Prostate gland (tissue), 2 donors: ENCODE data around the gene CTNNA3. TPM values are rescaled to one million over a fixed set of nuclear protein-coding genes. Genes with fewer than 3 reads are reported as not detected.

Experiments
- DNase-seq: peaks from one replicate; pipeline ENCODE4 v3.0.0-alpha.2; 2019; ENCODE audit warnings: low spot score
- H3K27ac ChIP-seq, 2 donors: fragments of 200-600 bp; sonication (generic); 2 replicates each; pipeline ENCODE4 v1.5.1; 2017 to 2019
- H3K27me3 ChIP-seq: fragments of 200-600 bp; sonication (generic); replicated peaks from 2 replicates; pipeline ENCODE4 v1.5.1; 2019; ENCODE audit not compliant: insufficient read depth
- H3K36me3 ChIP-seq, 2 donors: fragments of 200-600 bp; sonication (generic); 1 replicate in 1 of 2; 2 replicates in 1 of 2; pipeline versions ENCODE4 v1.5.1 to v1.8.1; 2017 to 2019
- H3K4me1 ChIP-seq: fragments of 200-600 bp; sonication (generic); replicated peaks from 2 replicates; pipeline ENCODE4 v1.5.1; 2019
- H3K4me3 ChIP-seq, 2 donors: fragments of 200-600 bp; sonication (generic); 2 replicates each; pipeline ENCODE4 v1.5.1; 2017 to 2019
- H3K9me3 ChIP-seq: fragments of 200-600 bp; sonication (generic); 2 replicates; pipeline ENCODE4 v1.5.1; 2017
- CTCF ChIP-seq, 4 experiments: fragments of 200-600 bp in 2 of 4; fragments of 450-650 bp in 2 of 4; sonication (generic) in 2 of 4; IDR thresholded peaks; 1 replicate in 3 of 4; 2 replicates in 1 of 4; pipeline ENCODE4 v1.5.1; 2016 to 2019; ENCODE audit warnings: antibody characterized with exemption in 4 of 4, mild to moderate bottlenecking in 2 of 4, moderate library complexity in 2 of 4
- POLR2A ChIP-seq: fragments of 450-650 bp; IDR thresholded peaks from one replicate; pipeline ENCODE4 v1.6.1; 2016; ENCODE audit warnings: antibody characterized with exemption, mild to moderate bottlenecking
- POLR2AphosphoS5 ChIP-seq: sonication (generic); formaldehyde crosslinking; IDR thresholded peaks from one replicate; pipeline ENCODE4 v1.6.1; 2017; ENCODE audit warnings: antibody characterized with exemption
- WGBS: methylation state at CpG from one replicate; pipeline ENCODE4 v1.1.5; 2018; 5-methylcytosine and 5-hydroxymethylcytosine counted together
- intact Hi-C: fragments of 100-400 bp; cut with DNase I; formaldehyde crosslinking; loops from one replicate; pipeline ENCODE4 v1.14.2; 2022
- total RNA-seq, 2 donors: library from RNA; depleted of rRNA; stranded (reverse); fragments of >200 nt; gene quantifications; one replicate each; pipeline ENCODE4 v1.1.0, GENCODE V29; 2016

The CTNNA3 gene
- total RNA-seq, 2 donors from 2014 or later, result 0.27 to 7.2 TPM

GRCh38 chr10:66943590-66943989, 752.4 kb downstream of the CTNNA3 start:
- H3K4me3 ChIP-seq, result no peak overlapping the region
- intact Hi-C loops, result no loop called here
- WGBS, result 64% methylated on average over 2 of the region's 2 CpGs
- H3K36me3 ChIP-seq, result no peaks in the 10 kb centered on the region
- no peaks in the 10 kb centered on the region for H3K27me3 ChIP-seq
- H3K9me3 ChIP-seq, result no peaks in the 10 kb centered on the region
- no peak for DNase-seq
- TF ChIP-seq POLR2A, result no peak
- no peak for TF ChIP-seq CTCF (IDR thresholded peaks at IDR 0.05)
- no peak for TF ChIP-seq POLR2AphosphoS5
- no peaks in the 10 kb centered on the region for H3K4me1 ChIP-seq
- no peak overlapping the region for H3K27ac ChIP-seq

- no peak for TF ChIP-seq POLR2AphosphoS5
- TF ChIP-seq POLR2A, result no peak
- TF ChIP-seq CTCF (IDR thresholded peaks at IDR 0.05), result no peak
- H3K4me1 ChIP-seq, result no peaks in the 10 kb centered on the region
- H3K9me3 ChIP-seq, result no peaks in the 10 kb centered on the region
- DNase-seq, result no peak
- intact Hi-C loops, result no loop called here
- no peak overlapping the region for H3K4me3 ChIP-seq
- H3K36me3 ChIP-seq, result no peaks in the 10 kb centered on the region
- no peaks in the 10 kb centered on the region for H3K27me3 ChIP-seq
- no peak overlapping the region for H3K27ac ChIP-seq
- WGBS, result 79% methylated on average over 1 of the region's 1 CpG
Measured at GRCh38 chr10:66942407-66942806, 753.6 kb downstream of the CTNNA3 start.

GRCh38 chr10:66941491-66941890, 754.5 kb downstream of the CTNNA3 start:
- 16% methylated on average over 5 of the region's 5 CpGs for WGBS
- H3K9me3 ChIP-seq, result no peaks in the 10 kb centered on the region
- H3K27me3 ChIP-seq, result no peaks in the 10 kb centered on the region
- no peak for DNase-seq
- H3K36me3 ChIP-seq, result no peaks in the 10 kb centered on the region
- H3K4me1 ChIP-seq, result no peaks in the 10 kb centered on the region
- intact Hi-C loops, result no loop called here
- TF ChIP-seq CTCF (IDR thresholded peaks at IDR 0.05), result no peak
- no peak for TF ChIP-seq POLR2AphosphoS5
- TF ChIP-seq POLR2A, result no peak
- H3K27ac ChIP-seq, result no peak overlapping the region
- H3K4me3 ChIP-seq, result no peak overlapping the region

- Histone ChIP-seq H3K4me1 (no peaks in the 10 kb centered on the region), H3K4me3 (no peak overlapping the region), H3K27ac (no peak overlapping the region), H3K36me3 (no peaks in the 10 kb centered on the region), H3K27me3 (no peaks in the 10 kb centered on the region), H3K9me3 (no peaks in the 10 kb centered on the region)
- 15% methylated on average over 3 of the region's 3 CpGs for WGBS
- DNase-seq, result no peak
- TF ChIP-seq POLR2AphosphoS5, result no peak
- no peak for TF ChIP-seq CTCF (IDR thresholded peaks at IDR 0.05)
- TF ChIP-seq POLR2A, result no peak
- intact Hi-C loops, result no loop called here
Measured at GRCh38 chr10:66940965-66941364, 755.0 kb downstream of the CTNNA3 start.

GRCh38 chr10:66934711-66935110, 761.3 kb downstream of the CTNNA3 start:
- Histone ChIP-seq H3K27ac (no peak overlapping the region), H3K9me3 (no peaks in the 10 kb centered on the region), H3K36me3 (no peaks in the 10 kb centered on the region), H3K27me3 (no peaks in the 10 kb centered on the region), H3K4me3 (no peak overlapping the region), H3K4me1 (no peaks in the 10 kb centered on the region)
- intact Hi-C loops, result no loop called here
- no peak for TF ChIP-seq POLR2A
- no peak for DNase-seq
